ENCODE results near the gene AMIGO1.
A peak's percentile ranks its signal among the peaks of the same experiment; 100 is the strongest.

Gene AMIGO1

DNA sequence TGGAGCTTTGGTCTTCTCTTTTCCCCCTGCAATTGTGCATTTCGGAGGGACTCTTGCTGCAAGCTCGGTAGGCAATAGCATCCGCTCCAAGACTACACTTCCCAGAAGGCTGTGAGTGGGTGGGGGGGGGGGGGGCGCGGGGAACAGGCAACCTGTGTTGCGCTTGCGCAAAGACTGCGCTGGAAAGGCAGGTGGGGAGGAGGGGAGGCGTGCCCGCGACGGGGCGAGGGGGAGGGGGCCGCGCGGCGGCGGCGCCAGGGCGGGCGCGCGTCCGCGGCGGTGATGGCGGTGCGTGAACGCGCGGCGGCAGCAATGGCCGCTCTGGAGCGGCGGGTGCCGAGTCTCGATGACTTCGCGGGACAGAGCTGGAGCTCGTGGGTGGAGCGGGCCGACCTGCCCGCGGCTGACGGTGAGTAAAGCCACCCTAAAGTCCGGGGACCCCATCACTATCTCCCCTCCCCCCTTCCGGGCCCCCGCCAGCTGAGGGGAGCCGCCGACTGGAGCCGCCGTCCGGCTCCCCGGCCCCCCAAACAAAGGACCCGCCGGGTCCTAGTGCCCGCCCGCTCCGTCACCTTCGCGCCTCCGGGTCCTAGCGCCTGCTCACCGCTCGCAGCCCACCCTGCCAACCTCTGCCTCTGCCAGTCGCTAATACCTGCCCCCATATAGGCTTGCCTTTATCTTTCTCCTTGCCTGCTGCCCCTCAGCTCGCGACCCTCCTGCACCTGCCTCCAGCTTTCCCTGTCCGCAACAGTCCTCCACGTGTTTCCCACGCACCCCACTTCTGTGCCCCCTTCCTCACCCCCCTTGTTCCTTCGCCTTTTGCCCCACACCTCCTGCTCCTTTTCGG is 25.6 kb downstream of the AMIGO1 start, which contains the start of gene ATXN7L2:
TSS of gene ATXN7L2 (plus strand) at position 234 of the 847 bp plus-strand sequence. CDS start at position 283, 49 bp downstream.
- TF ChIP-seq POLR2AphosphoS5 (IDR thresholded peaks at IDR 0.05; ENCODE audit: low read depth, low read length) (peak; percentile 48; the same call in 1 of the 2 replicates), SIN3A (IDR thresholded peaks at IDR 0.05; ENCODE audit: borderline replicate concordance, insufficient read depth, low read length) (peak; percentile 69; the same call in 1 of the 2 replicates), FOXP2 (optimal IDR thresholded peaks at IDR 0.05; ENCODE audit: borderline replicate concordance, extremely low read depth, extremely low read length, insufficient read depth) (peak; percentile 9), TAF1 (IDR thresholded peaks at IDR 0.05; ENCODE audit: borderline replicate concordance, insufficient read depth, low read length) (peak; percentile 92)
- TF ChIP-seq, protein P1, sequence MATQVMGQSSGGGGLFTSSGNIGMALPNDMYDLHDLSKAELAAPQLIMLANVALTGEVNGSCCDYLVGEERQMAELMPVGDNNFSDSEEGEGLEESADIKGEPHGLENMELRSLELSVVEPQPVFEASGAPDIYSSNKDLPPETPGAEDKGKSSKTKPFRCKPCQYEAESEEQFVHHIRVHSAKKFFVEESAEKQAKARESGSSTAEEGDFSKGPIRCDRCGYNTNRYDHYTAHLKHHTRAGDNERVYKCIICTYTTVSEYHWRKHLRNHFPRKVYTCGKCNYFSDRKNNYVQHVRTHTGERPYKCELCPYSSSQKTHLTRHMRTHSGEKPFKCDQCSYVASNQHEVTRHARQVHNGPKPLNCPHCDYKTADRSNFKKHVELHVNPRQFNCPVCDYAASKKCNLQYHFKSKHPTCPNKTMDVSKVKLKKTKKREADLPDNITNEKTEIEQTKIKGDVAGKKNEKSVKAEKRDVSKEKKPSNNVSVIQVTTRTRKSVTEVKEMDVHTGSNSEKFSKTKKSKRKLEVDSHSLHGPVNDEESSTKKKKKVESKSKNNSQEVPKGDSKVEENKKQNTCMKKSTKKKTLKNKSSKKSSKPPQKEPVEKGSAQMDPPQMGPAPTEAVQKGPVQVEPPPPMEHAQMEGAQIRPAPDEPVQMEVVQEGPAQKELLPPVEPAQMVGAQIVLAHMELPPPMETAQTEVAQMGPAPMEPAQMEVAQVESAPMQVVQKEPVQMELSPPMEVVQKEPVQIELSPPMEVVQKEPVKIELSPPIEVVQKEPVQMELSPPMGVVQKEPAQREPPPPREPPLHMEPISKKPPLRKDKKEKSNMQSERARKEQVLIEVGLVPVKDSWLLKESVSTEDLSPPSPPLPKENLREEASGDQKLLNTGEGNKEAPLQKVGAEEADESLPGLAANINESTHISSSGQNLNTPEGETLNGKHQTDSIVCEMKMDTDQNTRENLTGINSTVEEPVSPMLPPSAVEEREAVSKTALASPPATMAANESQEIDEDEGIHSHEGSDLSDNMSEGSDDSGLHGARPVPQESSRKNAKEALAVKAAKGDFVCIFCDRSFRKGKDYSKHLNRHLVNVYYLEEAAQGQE (IDR thresholded peaks at IDR 0.05; ENCODE audit: insufficient read depth in 1 of 2, low read depth in 2 of 2, low read length in 2 of 2): peak; percentile 26 to 37; a peak in 2 of 4 replicates

DNA sequence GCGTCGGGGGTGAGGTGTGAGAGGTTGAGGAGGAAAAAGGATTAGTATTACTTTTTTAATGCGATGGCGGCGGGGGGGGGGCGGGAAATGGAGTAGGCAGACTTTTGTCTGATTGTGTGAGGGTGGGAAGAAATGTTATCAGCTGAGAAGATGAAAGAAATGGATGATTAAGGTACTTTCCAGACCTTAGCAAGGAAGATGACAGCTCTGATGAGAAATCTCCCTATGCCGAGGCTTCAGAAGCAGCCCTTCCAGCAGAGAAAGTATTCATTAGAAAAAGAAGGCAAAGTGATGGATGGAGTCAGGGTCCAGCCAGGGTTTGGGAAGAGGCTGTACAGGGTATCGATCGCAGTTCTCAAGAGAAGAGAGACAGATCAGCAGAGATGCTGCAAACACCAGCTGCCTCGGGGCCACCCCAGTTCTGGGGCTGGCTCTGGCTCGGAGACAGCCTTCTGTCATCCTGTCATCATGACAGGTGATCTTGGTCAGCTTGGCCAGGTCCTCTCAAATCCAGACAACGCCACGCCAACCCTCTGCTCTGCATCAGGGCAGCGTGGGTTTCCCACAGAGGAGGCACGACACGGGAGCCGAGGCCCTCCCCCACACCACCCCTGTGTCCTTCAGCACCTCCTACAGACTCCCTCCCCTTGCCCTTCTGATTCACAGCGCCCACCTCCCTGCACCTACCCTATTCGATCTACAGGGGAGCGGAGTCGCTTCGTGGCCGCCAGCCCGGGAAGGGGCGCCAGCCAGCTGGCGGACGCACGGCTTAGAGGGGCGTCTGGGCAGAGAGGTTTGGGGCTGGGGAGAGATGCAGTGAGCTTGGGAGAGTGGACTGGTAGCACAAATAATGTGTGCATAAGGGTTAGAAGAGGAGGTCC is 26.5 kb downstream of the AMIGO1 start:
- no peak for TF ChIP-seq POLR2AphosphoS5 (IDR thresholded peaks at IDR 0.05; ENCODE audit: low read depth, low read length)
- no peak for TF ChIP-seq FOXP2 (optimal IDR thresholded peaks at IDR 0.05; ENCODE audit: borderline replicate concordance, extremely low read depth, extremely low read length, insufficient read depth)
- TF ChIP-seq TAF1 (IDR thresholded peaks at IDR 0.05; ENCODE audit: borderline replicate concordance, insufficient read depth, low read length): no peak

DNA sequence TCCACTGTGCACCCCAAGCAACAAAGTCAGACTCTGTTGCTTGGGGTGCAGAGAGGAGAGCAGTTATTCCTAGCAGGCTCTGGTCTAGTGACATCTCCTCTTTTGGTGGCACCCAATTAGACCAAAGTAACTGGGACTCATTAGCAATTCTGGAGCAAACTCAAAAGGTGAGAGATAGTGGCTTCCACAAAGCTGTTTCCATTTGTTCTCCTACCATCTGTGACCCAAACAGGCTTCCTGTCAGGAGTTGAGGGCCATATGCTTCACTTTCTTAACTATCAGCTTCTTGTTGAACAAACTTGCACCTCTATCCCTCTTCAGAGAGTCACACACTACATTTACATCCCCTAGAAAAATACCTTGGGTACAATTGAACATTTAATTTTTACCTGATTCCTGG is 27.3 kb downstream of the AMIGO1 start:
- TF ChIP-seq, protein P1 (IDR thresholded peaks at IDR 0.05; ENCODE audit: insufficient read depth in 1 of 2, low read depth in 2 of 2, low read length in 2 of 2): no peak
- TF ChIP-seq SIN3A (IDR thresholded peaks at IDR 0.05; ENCODE audit: borderline replicate concordance, insufficient read depth, low read length) (no peak), FOXP2 (optimal IDR thresholded peaks at IDR 0.05; ENCODE audit: borderline replicate concordance, extremely low read depth, extremely low read length, insufficient read depth) (no peak), POLR2AphosphoS5 (IDR thresholded peaks at IDR 0.05; ENCODE audit: low read depth, low read length) (no peak), TAF1 (IDR thresholded peaks at IDR 0.05; ENCODE audit: borderline replicate concordance, insufficient read depth, low read length) (no peak)

DNA sequence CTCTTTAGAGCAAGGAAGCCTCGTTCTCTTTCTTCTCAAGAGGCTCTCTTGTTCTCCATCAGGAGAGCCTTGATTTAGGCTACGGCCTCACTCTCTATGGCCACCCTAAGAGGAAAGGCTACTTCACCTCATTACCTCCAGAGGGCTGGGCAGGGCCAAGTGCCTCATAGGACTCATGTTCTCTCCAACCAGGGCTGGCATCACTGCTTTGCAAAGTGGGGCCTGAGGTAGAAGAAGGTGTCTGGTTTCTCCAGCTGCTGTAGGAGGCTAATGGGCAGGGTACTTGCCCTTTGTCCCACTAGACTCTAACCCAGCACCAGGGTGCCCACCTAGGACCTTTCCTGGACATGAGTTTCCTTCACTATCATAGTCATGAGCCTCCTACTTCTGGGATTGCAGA is 27.9 kb downstream of the AMIGO1 start:
- TF ChIP-seq FOXP2 (optimal IDR thresholded peaks at IDR 0.05; ENCODE audit: borderline replicate concordance, extremely low read depth, extremely low read length, insufficient read depth): no peak
- no peak for TF ChIP-seq TAF1 (IDR thresholded peaks at IDR 0.05; ENCODE audit: borderline replicate concordance, insufficient read depth, low read length)
- TF ChIP-seq, protein P1 (IDR thresholded peaks at IDR 0.05; ENCODE audit: insufficient read depth in 1 of 2, low read depth in 2 of 2, low read length in 2 of 2): no peak
- no peak for TF ChIP-seq POLR2AphosphoS5 (IDR thresholded peaks at IDR 0.05; ENCODE audit: low read depth, low read length)
- TF ChIP-seq SIN3A (IDR thresholded peaks at IDR 0.05; ENCODE audit: borderline replicate concordance, insufficient read depth, low read length): no peak

DNA sequence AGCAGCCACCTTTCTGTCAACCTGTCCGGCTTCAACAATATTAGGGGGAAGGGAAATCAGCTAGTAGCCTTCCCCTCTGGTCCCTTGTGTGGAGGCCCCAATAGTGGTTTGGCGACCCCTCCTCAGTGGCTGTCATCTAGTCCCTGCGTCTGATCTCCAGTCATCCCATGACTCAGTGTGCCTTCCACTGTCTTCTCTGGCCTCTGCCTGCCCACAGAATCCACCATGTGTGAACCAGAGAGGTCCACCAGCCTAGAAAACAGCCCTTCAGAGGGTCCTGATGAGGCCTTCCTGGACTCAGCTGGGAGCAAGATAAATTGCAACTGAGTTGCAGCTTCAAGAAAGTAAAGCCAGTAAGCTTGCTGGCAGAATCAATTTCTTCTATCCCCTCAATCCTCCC is 29.6 kb downstream of the AMIGO1 start:
- TF ChIP-seq TAF1 (IDR thresholded peaks at IDR 0.05; ENCODE audit: borderline replicate concordance, insufficient read depth, low read length): no peak
- no peak for TF ChIP-seq POLR2AphosphoS5 (IDR thresholded peaks at IDR 0.05; ENCODE audit: low read depth, low read length)
- TF ChIP-seq FOXP2 (optimal IDR thresholded peaks at IDR 0.05; ENCODE audit: borderline replicate concordance, extremely low read depth, extremely low read length, insufficient read depth): no peak
- TF ChIP-seq SIN3A (IDR thresholded peaks at IDR 0.05; ENCODE audit: borderline replicate concordance, insufficient read depth, low read length): no peak
- TF ChIP-seq, protein P1 (IDR thresholded peaks at IDR 0.05; ENCODE audit: insufficient read depth in 1 of 2, low read depth in 2 of 2, low read length in 2 of 2): no peak

Data from PFSK-1 (cell line).